IPS-11a (cell line): Measurements from ENCODE around the gene ITGB2.

ENCODE experiments used
- H3K4me3 ChIP-seq: one replicate; pipeline ENCODE4 v1.5.1; 2013; ENCODE audit warnings: low read depth, low read length, control low read depth

ITGB2 gene

DNA sequence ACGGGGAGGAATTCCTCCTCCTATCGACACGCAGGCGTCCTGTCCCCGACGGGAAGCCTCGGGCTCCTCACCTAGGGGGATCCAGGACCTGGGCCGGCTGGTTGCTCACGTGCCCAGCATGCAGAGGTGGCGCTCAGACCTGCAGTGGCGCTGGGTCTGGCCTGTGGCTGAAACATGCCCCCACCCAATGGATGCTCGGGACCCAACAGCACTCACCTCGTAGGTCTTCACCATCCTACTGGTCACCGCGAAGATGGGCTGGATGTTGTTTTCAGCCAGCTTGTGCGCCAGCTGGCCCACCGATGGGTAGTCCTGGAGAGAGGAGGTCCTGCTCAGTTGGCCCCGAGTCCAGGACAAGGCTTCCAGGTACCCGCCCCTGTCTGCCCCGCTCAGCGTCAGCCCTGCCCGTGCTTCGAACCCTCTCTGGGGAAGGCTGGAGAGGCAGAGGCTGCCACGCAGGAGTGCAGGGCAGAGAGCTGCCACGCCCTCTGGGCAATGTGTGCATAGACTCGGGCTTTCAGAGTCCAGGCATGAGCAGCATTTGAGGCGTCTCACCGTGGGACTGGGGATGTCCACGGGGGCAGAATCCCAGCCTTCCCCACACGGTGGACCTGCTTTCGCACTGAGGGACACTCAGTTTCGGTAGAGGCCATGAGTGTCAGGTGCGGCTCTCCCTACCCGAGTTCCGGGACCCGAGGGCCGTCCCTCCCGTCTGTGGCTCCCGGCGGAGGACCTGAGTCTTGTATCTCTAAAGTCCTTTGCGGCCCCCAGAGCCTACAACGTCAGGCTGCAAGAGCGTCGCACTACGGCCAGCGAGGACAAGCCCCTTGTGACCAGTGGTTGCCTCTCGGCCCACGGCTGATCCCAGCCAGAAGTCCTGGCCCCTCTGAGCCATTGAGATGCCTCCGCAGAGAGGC is 21.6 kb downstream of the ITGB2 start:
- no peak overlapping the region for H3K4me3 ChIP-seq

DNA sequence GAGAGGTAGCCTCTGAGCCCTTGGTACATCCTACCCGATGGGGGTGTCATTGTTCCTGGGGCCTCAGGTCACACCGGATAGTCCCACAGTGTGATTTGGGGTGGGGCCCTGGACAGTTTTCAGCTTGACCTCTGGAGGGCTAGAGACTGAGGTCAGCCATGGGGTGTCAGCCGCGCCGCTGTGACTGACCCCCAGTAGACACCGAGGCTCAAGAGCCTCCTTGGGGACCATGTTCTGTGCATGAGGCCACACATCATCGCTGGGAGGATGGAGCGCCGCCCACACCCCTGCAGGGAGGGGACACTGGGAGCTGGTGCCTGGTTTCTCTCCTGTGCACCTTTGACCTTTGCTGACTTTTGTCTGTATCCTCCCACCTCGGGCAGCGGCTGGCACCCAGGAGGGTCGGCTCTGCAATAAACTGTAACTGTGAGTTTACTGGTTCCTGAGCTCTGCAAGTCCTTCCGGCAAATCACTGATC is 22.6 kb downstream of the ITGB2 start:
- H3K4me3 ChIP-seq: no peak overlapping the region

DNA sequence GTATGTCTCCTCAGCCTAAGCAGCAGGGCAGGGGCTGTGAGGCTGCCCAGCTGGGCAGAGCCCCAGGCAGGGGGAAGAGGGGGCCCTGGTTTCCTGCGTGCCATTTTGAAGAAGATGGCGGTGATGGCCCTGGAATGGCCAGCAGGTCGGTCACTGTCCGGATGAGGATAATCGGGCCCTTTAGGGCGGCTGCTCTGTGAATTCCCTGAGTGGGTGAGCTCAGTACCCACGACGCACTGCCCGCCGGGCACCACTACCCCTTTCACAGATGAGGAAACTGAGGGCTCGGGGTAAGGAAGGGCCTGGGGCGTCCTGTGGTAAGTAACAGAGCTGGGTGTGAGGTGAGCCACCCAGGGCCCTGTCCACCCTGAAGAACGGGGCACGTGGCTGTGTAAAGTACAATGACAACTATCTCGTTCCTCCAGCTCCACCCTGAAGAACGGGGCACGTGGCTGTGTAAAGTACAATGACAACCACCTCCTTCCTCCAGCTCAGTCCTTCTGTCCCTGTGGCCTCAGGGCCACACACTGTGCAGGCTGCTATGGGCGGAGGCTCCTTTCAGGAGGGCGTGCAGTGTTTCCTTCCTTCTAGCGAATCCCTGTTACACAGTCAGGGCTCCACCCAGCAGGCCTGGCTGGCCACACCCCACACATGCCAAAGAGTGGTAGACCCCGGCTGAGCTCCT is 23.2 kb downstream of the ITGB2 start:
- H3K4me3 ChIP-seq: no peak overlapping the region

GRCh38 chr21:44896561-44897286 is 24.0 kb downstream of the ITGB2 start:
- H3K4me3 ChIP-seq: no peak overlapping the region

DNA sequence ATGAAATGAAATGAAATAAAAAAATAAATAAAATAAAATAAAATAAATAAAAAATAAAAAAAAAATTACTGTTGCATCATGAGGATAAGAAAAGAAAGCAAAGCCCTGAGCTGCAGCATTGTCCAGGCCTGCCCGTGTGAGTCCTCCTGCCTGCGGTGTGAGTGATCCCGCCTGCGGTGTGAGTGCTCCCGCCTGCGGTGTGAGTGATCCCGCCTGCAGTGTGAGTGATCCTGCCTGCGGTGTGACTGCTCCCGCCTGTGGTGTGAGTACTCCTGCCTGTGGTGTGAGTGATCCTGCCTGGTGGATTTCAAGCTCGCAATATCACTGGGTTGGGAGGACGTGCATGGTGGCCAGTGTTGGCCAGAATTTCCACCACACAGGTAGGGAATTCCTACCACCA is 24.8 kb downstream of the ITGB2 start:
- H3K4me3 ChIP-seq: no peak overlapping the region

GRCh38 chr21:44894687-44895302 is 25.9 kb downstream of the ITGB2 start:
- no peak overlapping the region for H3K4me3 ChIP-seq

DNA sequence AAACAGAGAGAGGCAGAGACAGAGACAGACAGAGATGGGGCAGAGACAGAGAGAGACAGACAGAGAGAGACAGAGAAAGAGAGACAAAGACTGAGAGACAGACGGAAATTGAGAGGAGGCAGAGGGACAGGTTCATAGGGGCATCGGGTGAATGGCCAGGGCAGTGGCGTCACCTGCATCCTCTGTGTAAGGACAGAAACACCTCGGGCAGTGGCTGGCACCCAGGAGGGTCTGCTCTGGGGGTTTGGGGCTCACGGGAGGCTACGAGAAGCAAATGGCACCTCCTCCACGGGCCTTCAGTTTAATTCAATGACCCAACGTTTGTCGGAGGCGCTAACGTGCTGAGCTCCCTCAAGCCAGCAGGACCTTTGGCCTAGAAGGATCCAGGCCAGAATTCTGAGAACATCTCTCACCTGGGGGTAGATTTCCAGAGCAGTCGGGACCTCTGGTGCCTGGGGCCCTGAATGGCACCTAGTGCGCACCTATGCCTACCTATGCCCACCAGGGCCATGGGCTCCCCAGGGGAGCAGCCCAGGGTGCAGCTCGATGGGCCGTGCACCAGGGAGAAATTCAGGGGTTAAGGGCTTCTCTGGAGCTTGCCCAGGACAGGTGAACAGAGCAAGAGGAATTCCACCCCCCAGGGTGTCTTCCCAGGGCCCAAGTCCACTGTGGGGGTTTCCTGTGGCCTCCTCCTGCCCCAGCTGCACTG is 26.6 kb downstream of the ITGB2 start:
- H3K4me3 ChIP-seq: no peak overlapping the region

DNA sequence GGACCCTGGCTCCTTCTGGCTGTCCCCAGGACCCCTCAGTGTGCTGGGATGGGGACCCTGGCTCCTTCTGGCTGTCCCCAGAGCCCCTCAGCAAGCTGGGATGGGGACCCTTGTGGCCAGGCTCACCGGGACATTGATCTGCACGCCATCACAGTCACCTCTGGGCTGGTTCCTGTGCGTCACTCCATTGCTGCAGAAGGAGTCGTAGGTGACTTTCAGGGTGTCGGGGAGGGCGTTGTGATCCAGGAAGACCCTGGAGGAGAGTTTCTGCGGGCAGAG is 27.5 kb downstream of the ITGB2 start:
- no peak overlapping the region for H3K4me3 ChIP-seq

DNA sequence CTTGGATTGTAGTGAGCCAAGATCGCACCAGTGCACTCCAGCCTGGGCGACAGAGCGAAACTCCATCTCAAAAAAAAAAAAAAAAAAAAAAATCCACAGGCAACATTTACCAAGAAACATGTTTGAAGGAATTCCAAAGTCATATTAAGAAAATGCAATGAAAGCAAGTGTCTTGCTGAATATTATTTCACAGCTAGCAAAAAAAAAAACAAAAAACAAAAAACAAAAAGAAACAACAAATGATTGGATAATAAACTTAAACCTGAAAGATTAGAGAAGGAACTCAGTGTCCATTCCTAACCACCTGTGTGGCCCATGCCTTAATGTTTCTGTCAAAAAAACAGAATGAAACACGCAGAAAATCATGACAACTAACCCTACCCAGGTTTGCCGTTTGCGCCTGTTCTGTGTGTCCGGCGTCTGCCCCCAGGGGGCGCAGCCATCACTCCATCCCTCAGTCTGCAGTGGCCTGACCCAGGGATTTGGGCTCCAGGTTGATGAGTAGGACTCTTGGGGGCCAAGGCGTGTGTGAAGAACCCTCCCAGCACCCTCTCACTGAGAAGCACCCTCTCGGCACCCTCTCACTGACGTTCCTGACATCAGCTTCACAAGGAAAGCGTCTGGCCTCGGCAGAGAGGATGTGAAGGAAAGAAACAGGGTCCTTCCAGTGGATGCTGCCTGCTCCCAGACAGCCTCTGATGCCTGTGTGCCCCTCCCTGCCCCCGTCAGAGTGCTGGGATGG is 28.0 kb downstream of the ITGB2 start:
- no peak overlapping the region for H3K4me3 ChIP-seq

- no peak overlapping the region for H3K4me3 ChIP-seq
Measured at GRCh38 chr21:44892095-44892494, 28.6 kb downstream of the ITGB2 start.

DNA sequence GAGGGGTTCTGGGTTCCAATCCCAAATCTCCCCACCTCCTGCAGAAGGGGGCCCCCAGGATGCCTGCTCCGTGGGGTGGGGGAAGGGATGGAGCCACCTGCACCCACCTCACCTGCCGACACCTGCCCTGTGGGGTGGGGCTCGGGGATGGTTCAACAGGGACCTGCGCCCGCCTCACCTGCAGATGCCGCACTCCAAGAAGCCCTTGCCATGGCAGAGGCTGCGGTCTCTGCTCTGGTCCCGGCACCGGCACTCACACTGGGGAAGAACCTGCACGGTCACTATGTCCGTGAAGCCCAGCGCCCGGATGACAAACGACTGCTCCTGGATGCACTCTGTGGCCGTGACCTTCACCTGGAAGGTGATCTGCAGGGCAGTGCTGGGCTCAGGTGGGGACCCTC is 29.1 kb downstream of the ITGB2 start:
- no peak overlapping the region for H3K4me3 ChIP-seq

GRCh38 chr21:44890961-44891541 is 29.6 kb downstream of the ITGB2 start:
- H3K4me3 ChIP-seq: no peak overlapping the region

DNA sequence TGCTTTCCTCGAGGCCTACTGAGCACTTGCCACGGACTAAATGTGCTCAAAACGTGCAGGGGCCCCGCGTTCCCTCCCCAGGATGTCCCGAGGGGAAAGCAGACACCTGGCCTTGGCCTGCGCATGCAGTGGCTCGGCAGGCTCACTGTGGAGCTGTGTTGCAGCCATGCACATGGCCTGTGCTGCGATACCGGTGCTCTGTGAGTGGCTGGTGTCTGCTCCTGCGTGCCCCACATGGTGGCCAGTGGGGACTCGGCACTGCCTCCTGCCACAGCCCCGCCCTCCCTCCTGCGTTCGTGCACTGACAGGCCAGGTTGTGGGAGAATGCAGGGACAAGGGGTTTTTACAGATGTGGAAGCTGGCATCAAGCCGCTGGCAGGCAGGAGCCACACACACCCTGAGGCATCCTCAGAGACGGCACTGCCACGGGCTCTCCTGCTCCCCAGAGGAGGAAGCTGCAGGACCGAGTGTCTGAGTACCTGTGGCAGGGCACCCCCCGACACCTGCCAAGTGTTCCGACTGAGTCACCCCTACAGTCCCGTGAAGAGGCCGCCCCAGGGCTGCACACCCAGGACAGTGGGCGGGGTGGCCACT is 30.3 kb downstream of the ITGB2 start:
- H3K4me3 ChIP-seq: no peak overlapping the region

DNA sequence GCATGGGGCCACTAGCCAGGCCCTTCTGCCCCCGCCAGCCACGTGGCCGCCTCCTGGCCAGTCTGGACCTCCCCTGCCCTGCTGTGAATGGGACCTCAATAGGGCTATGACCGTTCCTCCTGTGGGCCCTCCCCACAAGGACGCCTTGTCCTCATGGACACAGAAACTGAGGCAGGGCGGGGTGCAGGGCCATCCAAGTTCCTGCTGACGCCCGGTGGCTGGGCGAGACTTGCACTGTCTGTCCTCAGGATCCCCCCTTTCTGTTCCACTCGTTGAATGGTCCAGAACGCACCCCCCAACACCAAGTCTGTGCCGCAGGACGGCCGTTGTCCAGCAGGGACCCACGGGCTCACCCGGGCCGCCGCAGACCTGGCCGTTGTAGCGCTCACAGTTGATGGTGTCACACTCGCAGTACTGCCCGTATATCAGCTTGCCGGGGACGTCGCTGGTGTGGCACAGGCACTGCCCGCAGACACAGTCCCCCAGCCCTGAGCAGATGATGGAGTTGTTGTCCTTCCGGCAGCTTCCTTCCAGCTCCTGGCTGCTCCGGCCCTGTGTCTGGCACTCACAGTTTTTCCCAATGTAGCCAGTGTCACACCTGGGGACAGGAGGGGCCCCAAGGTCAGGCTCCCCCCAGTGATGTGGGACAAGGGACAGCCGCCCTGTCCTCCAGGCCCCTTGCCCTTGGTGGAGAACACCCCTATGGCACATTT is 30.9 kb downstream of the ITGB2 start:
- H3K4me3 ChIP-seq: no peak overlapping the region

- no peak overlapping the region for H3K4me3 ChIP-seq
Measured at GRCh38 chr21:44888581-44889550, 31.8 kb downstream of the ITGB2 start.

DNA sequence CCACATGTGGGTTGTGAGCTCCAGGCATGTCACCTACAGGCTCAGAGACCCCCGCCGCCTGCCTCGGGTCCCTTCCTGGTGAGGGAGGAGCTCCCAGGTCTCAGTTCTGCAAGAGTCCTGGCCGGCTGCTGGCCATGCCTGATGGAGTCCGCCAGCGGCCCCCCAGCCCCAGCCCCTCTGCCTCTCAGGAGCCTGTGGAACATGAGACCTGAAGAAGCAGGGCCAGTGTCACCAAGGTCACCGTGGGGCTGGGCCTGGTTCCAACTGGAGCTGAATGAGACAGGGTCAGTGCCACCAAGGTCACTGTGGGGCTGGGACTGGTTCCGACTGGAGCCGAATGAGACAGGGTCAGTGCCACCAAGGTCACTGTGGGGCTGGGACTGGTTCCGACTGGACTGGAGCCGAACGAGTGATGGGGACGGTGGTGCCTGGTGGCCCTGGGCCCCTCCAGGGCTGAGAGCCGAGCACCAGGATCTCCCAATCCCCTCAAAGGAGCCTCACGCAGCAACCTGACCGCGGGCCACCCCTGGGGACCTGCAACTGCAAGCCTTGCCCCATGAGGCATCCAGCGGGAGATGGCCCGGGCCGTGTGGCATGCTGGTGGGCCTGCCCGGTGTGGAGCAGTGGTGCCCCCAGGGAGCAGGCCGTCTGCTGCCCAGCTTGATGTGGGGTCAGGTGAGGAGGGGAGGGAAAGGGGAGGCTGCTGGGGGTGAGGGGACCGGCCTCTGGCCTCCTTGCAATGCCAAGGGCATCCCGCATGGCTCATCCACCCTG is 32.7 kb downstream of the ITGB2 start:
- H3K4me3 ChIP-seq: no peak overlapping the region
